Lung microvascular endothelial cell (primary cell): Measurements from ENCODE around the gene PTN. TPM values are rescaled to one million over a fixed set of nuclear protein-coding genes. Genes with fewer than 3 reads are reported as not detected.
A peak's percentile ranks its signal among the peaks of the same experiment; 100 is the strongest.

Source experiments
- DNase-seq, 2 donors: peaks; one replicate each; pipeline versions ENCODE4 v3.0.0 to v3.0.0-alpha.2; 2010; ENCODE audit warnings: low read depth in 2 of 2
- total RNA-seq: library from RNA; depleted of rRNA; stranded (reverse); fragments of >200 nt; gene quantifications from 2 replicates; pipeline ENCODE4 v1.2.1, GENCODE V29; 2014

PTN gene
- under 0.01 TPM in 1 of 2 replicates, not detected in the other for total RNA-seq

- no peak for DNase-seq
Observed at GRCh38 chr7:137343281-137343841, at the start of gene PTN. Gene PTN (minus strand): TSS chr7:137343733. CDS start chr7:137254973, 88,760 bp downstream.

GRCh38 chr7:137390076-137390475, 46.5 kb upstream of the PTN start:
- DNase-seq = no peak

GRCh38 chr7:137388916-137389315, 45.4 kb upstream of the PTN start:
- no peak for DNase-seq

GRCh38 chr7:137386966-137387365, 43.4 kb upstream of the PTN start:
- no peak for DNase-seq

GRCh38 chr7:137381045-137381444, 37.5 kb upstream of the PTN start:
- DNase-seq = no peak

- DNase-seq = no peak
Observed at GRCh38 chr7:137373507-137373906, 30.0 kb upstream of the PTN start.

GRCh38 chr7:137371616-137372015, 28.1 kb upstream of the PTN start:
- no peak for DNase-seq

- DNase-seq = no peak
Observed at GRCh38 chr7:137366995-137367394, 23.5 kb upstream of the PTN start.

GRCh38 chr7:137363683-137364082, 20.1 kb upstream of the PTN start:
- DNase-seq = no peak

- no peak for DNase-seq
Observed at GRCh38 chr7:137360087-137360679, 16.6 kb upstream of the PTN start.

- DNase-seq = no peak
Observed at GRCh38 chr7:137354961-137355360, 11.4 kb upstream of the PTN start.

GRCh38 chr7:137354396-137354795, 10.9 kb upstream of the PTN start:
- DNase-seq = peak in 1 of 2 donors; percentile 45

GRCh38 chr7:137351941-137352340, 8.4 kb upstream of the PTN start:
- no peak for DNase-seq

GRCh38 chr7:137345799-137346449, 2.4 kb upstream of the PTN start:
- DNase-seq = no peak

GRCh38 chr7:137342828-137343261, 688 bp downstream of the PTN start:
- no peak for DNase-seq

- DNase-seq = no peak
Observed at GRCh38 chr7:137342265-137342664, 1.3 kb downstream of the PTN start.

- no peak for DNase-seq
Observed at GRCh38 chr7:137337902-137338301, 5.6 kb downstream of the PTN start.

GRCh38 chr7:137335814-137336213, 7.7 kb downstream of the PTN start:
- DNase-seq = no peak

- no peak for DNase-seq
Observed at GRCh38 chr7:137331378-137331777, 12.2 kb downstream of the PTN start.

GRCh38 chr7:137329411-137329810, 14.1 kb downstream of the PTN start:
- no peak for DNase-seq

GRCh38 chr7:137328373-137329120, 15.0 kb downstream of the PTN start:
- no peak for DNase-seq

- no peak for DNase-seq
Observed at GRCh38 chr7:137325927-137326326, 17.6 kb downstream of the PTN start.
